ENCODE measurements around the gene CCDC197.

The CCDC197 gene

DNA sequence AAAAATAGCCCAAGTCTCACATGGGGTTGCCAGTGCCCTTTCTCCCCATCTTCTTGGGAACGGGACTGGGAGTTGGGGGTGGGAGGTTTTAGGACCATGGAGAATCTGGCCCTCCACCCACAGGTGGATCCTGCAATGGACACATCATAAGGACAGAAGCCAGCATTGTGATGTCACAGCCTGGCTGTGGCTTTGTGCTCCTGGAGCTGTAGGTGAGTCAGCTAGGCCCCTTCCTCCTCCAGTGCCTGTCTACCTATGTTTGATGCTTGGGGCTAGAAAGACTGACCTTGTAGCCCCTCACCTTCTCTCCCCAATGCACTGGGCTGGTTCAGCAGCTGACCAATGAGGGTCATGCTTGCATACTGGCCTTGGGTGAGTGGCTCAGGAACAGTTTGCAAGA, at the start of gene CCDC197:
CCDC197 (plus strand) TSS at position 220 of the 400 bp plus-strand sequence. CDS start 831 bp downstream, outside the sequence.
- DNase-seq (ENCODE audit: low read depth), result no peak

DNA sequence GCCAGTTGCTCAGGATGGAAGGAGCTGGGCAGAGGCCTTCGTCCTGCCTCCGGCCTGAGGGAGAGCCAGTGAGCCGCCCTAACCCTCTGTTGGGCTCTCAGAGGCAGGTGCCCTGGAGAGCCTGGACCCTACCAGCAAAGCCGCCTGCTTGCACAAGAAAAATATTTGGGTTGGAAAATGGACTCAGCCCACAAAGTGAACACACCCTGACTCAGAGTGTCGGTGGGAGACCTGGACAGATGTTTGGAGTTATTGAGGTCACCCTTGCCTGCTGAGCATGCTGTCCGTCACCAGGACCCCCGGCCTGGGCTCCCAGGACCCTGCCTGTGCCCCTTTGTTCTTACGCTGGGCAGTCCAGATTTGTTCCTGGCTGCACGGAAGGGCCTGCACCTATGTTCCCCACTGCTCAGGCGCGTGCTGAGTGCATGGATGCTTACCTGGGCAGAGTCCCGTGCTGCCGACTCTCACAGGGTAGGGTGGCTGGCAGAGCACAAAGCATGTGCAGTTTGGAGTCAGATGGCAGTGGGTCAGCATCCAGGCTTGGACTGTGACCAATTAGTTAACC, 47.5 kb upstream of the CCDC197 start:
- DNase-seq (ENCODE audit: low read depth), result no peak

DNA sequence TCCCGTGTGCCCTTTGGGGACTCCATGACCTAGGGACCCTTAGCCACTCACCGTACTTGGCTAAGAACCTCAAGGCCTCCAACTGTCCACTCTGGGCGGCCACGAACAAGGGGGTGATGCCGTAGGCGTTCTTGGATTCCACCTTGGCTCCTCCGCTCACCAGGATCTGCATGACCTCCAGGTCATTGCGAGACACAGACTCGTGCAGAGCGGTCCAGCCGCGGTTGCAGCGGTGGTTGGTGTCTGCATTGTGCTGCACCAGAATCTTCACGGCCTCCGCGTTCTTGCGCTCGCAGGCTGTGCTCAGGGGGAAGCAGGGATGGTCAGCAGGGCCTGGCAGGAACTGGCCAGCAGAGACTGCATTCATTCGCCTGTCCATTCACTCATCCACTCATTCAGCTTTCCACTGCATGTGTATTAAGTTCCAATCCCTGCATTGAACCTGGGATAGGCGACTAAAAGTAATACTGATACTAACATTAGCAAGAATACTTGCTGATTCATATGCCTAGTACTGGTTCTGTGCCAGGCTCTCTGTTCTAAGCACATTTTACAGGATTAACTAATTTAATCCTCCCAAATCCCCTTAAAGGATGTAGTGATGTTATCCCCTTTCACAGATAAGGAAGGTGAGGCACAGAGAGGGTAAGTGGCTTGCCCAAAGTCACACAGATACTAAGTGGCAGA, 46.0 kb upstream of the CCDC197 start:
- no peak for DNase-seq (ENCODE audit: low read depth)

- no peak for DNase-seq (ENCODE audit: low read depth)
These were observed 45.2 kb upstream of the CCDC197 start for GRCh38 chr14:93951635-93952540.

- no peak for DNase-seq (ENCODE audit: low read depth)
These were observed 44.3 kb upstream of the CCDC197 start for GRCh38 chr14:93952829-93953228.

DNA sequence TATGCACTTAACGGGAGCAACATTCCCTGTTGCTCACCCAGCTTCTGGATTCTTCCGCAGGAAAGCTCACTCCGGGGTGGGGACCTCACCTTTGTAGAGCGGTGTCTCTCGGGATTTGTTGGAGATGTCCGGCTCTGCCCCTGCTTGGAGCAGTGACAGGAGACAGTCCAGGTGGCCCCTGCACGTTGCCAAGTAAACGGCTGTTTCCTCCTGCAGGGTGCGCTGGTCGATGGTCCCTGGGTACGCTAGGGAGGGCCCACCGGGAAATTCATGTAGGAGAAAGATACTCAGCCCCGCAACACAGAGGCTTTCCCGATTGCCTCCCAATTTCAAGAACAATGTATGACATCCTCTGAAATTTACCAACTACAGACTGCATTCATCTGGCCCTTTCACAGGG, 43.8 kb upstream of the CCDC197 start:
- DNase-seq (ENCODE audit: low read depth), result no peak

DNA sequence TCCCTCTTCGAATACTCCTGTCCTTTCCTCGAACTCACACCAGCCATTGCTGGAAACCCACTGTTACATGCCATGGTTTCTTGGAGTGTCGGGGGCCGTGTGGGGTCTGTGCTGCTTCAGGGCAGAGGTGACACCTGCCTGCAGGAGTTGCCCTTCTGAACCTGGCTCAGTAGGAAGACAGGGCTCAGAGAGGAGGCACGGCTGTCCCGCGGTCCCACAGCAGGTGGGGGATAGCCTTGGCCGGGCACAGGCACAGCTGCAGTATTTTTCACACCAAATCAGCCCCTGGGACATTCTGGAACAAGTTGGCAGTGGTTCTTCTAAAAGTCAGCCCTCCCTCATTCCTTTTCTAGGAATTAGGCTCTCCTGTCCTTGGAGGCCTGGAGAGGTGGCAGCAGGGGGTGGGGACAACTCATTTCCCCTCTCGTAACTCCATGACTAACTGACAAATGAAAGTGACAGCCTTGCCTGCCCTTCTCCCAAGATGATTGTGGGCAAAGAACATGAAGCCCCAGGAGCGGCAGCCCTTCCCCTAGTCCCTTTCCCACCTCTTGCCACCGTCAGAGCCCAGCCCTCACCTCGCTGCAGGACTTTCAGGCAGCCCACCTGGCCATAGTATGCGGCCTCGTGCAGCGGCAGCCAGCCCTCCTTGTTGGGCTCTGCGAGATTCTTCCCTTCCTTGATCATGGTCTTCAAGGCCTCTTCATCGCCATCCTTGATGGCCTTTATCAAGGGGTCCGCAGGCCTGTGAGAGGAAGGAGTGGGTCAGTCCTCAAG, 43.2 kb upstream of the CCDC197 start:
- no peak for DNase-seq (ENCODE audit: low read depth)

DNA sequence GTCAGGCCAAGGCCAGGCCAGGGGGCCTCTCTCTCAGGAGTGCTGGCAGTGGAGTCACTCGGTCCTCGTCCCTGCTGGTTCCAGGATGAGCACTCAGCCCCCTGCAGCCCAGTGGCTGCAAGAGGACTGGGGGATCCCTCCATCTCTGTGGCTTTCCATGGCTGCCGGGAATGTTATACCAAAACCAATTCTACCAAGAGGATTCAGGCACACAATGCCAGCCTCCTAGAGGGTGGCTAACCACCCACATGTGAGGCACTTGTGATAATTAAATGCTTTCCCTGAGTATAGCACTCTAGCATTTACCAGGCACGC, 42.6 kb upstream of the CCDC197 start:
- DNase-seq (ENCODE audit: low read depth), result no peak

- peak; percentile 51 for DNase-seq (ENCODE audit: low read depth)
These were observed 41.9 kb upstream of the CCDC197 start for GRCh38 chr14:93954900-93955849.

DNA sequence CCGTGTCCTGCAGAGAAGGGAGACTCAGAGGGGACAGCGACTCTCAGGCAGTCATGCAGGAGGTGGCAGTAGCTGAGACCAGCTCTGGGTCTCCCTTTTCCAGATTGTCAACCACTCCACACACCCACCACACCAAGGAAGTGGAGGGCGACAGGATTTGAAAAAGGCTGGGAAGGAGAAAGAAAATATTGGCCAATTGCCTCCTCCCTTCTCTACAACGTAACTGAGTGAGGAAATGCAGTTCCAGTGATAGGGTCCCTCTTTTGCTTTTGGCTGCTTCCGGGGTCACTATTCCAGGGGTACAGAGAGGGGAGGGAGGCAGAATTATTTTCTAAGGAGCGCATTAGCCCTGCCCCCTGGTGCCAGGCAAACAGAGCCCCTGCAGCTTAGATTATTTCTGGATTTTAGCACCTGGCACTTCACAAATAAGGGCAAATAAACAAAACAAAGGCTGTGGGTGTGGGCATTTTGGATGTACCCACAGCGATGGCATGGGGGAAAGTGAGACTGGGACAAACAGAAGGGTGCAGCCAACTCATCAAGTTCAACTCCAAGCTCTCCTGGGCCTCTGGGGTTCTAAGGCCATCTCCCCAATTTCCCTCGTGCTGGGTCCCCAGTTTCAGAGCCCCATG, 41.1 kb upstream of the CCDC197 start:
- no peak for DNase-seq (ENCODE audit: low read depth)

GRCh38 chr14:93956514-93957332, 40.4 kb upstream of the CCDC197 start:
- DNase-seq (ENCODE audit: low read depth), result no peak

DNA sequence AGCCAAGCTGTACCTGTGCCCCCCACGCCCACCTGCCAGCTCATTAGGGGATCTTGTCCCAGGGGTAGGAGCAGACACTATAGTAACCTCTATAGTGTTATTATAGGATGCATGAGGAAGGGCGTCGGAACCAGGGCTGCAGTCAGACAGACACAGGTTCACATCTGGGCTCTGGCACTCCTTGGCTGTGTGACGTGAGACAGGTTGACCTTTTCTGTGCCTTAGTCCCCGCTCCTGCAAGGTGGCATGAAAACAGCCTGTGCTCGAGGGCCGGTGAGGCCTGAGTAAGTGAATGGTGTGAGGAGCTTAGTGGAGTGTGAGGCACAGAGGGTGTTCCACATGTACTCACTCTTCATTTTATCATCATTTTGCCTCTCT, 39.8 kb upstream of the CCDC197 start:
- DNase-seq (ENCODE audit: low read depth), result no peak

GRCh38 chr14:93957751-93958566, 39.1 kb upstream of the CCDC197 start:
- no peak for DNase-seq (ENCODE audit: low read depth)

DNA sequence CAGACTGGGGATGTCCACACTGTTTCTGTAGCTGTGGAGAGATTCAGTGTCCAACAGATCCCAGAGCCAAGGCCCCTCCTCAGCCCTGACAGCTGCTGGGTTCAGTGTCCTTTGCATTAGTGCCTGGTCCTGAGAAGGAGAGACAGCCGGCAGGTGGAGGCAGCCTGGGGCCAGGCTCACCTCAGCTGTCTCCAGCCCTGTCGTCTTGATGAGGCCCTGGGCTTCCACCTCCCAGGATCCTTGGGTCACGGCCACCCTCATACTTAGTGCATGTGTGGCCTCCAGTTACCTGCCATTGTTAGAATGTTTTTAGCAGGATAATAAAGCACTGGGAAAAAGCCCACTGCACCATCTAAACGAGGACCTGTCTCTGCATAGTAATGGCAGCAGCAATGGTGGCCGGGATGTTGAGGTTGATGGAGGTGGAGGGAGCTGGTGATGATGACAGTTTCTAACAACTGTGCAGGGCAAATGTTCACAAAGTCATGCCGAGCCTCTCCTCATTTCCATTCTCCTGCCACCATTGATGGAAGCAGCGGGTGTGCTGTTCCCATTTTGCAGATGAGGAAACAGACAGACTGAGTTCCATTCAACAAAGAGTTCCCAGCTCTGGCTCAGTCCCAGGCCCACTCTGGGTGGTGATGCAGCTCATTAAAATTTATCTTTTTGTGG, 38.4 kb upstream of the CCDC197 start:
- no peak for DNase-seq (ENCODE audit: low read depth)

DNA sequence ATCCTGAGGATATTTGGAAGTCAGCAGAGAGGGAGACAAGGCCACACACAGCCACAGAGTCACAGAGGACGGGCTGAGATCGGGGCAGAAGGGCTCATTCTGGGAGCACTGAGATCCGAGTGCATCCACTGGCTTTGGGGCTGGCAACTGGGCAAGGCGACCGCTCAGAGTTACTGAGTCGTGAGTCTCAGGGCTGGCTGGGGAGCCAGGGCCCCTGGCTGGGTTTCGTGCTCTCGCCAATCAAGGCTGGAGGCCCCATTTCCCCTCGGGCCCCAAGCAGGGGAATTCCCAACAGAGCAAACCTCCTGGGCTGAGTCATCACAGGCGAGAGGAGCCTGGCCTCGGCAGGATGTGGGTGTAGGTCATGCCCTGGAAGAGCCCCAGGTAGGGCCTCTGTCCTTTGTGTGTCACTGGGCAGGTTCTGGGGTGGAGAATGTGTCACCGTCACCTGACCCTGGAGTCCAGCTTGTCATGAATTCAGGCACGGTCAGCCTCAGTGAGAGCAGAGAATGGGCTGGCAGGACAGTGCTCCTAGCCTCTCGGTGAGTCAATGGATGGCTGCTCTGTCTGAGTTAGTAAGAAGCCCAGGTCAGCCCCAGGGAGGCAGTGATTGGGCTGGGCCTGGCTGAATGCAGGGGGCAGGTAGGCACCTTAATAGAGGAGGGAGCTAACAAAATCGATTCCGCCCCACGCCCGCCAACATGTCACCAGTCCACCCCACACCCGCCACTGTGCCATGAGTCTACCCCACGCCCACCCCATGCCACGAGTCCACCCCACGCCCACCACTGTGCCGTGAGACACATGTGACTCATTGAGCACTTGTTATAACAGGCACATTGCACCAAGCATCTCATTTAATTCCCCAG, 37.6 kb upstream of the CCDC197 start:
- DNase-seq (ENCODE audit: low read depth), result peak; percentile 95

DNA sequence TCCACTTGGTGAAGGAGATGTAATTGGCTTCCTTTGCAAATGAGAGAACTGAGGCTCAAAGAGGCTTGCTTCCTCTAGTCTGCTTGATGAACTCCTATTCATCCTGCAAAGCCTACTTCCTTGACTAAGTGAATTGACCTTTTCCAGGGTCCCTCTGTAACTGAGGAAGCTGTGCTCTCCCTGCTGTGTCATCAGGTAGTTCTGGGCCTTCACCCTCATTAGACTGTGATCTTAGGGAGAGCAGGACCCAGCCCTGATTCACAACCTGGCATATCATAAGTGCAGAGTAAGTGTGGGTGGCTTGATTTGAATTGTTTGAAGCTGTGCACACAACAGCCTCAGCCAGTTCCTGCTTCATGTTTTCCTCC, 37.0 kb upstream of the CCDC197 start:
- DNase-seq (ENCODE audit: low read depth), result no peak

- no peak for DNase-seq (ENCODE audit: low read depth)
These were observed 36.2 kb upstream of the CCDC197 start for GRCh38 chr14:93960774-93961438.

Measured in T-helper 22 cell (primary cell).